ENCODE data around the gene CITED1.
"Not testable (repeated sequence)": the region's sequence is repeated elsewhere in the genome, so short reads cannot be mapped to it uniquely, and the experiment has no call there.

Gene CITED1, protein sequence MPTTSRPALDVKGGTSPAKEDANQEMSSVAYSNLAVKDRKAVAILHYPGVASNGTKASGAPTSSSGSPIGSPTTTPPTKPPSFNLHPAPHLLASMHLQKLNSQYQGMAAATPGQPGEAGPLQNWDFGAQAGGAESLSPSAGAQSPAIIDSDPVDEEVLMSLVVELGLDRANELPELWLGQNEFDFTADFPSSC

DNA sequence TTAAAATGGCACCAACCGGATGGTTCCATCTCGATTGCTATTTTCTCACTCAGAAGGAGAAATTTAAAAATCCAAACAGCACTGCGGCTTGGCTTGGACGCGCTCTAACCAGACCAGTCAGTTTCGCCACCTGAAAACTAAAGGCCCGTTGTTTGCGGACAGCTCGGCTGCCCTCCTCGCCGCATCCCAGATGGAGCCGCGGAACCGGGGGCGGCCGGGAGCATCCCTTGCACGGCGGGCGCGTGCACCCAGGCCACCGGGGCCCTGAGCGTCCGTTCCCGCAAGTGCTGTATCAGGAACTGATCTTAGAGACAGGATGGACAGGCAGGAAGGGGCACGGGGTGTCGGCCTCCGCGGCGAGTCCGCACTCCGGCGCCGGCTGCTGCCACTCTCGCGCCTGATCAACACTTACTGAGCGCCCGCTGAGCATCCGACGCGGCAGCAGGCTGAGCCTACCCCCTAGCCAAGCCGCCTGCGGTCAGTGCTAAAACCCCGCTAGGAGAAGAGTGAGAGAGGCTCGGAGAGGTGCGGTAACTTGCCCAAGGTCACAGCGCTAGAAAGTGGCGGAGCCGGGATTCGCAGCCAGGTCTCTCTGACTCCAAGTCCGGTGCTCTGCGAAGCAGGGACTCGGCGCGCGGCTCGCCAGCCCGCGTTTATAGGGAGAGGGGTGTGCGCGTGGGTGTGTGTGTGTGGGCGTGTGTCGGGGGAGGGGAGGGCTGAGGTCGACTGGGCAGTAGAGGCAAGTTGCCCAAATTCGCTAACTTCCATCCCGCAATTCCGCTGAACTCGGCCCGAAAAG is at the start of gene CITED1:
TSS of gene CITED1 (minus strand) at position 629 of the 799 bp plus-strand sequence. CDS start 3,045 bp downstream, outside the sequence.
- DNase-seq: peak; percentile 28

DNA sequence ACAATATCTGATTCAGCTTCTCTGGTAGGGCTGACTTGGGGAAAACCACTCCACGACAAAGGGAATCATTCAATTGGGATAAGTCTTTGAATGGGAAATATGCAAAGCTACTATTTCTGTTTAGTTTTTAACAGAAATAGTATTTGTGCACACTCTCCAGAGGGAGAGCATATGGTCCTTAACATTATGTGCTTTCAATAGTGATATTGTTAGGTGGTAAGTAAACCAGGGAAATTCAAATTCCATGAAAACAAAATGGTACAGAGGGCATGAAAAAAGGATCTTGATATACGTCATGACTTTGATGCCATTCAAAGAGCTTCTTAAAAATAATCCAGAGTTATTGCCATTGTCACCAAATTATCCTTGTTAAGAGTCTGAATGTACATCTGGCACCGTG is 47.1 kb upstream of the CITED1 start:
- DNase-seq: no peak

DNA sequence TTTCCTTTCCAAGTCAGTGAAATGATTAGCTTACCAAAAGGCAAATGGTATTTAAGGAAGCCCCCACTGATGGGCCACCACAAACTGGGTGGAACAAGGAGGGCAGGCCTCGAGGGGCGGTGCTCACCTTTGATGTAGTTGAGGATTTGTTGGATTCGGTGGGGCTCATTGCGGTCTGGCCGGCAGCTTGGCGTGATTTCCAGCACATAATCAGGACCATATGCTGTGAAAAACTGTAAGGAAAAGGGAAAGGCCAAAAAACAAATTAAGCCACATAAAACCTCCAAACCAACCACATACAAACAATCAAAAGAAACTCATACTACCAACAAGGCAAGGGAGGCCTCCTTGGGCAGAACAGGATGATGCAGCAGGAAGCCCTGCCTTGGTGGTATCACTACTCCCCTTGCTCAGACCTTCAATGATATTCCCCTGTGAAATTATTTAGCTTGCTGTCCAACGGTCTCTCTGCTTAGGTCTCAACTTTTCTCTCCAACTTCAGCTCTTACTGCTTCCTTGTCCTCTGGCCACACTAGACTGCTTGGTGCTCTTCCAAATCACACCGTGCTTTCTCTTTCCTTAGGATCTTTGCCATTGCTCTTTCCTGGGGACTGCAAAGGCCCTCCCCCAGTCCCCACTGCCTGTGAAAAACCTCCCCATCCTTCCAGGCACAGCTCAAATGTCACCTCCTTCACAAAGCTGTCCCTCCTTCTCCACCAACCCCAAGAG is 46.1 kb upstream of the CITED1 start:
- DNase-seq: no peak

DNA sequence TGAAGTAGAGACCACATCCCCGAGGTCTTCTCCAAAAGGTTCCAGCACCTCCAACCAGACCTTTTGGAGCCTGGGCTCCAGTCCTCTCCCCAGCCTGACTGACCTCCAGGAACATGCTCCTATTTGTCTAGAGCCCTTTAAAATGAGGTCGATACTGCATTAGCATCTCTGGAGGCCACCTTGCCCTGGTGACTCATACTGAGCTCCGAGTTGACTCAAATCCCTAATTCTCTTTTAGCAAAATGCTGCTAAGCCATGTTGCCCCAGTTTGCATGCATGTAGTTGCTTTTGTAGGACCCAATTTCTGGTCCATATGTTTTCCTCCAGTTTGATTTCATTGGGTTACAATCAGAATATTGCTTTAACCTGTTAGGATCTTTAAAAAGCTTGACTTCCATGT is 43.5 kb upstream of the CITED1 start:
- DNase-seq: no peak

GRCh38 chrX:72348247-72348979 is 42.7 kb upstream of the CITED1 start:
- peak; percentile 6 for DNase-seq

GRCh38 chrX:72347366-72347765 is 41.7 kb upstream of the CITED1 start:
- no peak for DNase-seq

- DNase-seq: no peak
Observed at GRCh38 chrX:72346302-72346949, 40.7 kb upstream of the CITED1 start.

DNA sequence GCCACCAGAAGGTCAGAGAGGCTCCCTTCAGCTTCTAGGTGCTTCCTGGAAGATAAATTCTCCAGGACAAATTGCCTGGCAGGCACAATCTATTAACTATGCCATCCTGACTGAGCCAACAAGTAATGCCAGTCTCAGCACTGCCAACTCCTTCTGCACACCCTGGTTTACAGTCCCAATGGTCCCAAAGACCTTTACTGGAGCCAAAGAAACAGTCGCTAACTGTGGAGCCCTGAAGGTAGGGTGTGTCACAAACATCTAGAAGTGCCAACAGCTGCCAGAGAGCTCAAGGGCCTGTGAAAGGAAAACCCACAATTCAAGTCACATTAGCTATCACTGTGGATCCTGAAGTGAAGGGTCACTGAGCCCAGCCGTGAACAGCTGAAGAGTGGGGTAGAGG is 34.9 kb upstream of the CITED1 start:
- no peak for DNase-seq

- DNase-seq: no peak
Observed at GRCh38 chrX:72340041-72340440, 34.3 kb upstream of the CITED1 start.

- DNase-seq: no peak
Observed at GRCh38 chrX:72330131-72330530, 24.4 kb upstream of the CITED1 start.

- DNase-seq: no peak
Observed at GRCh38 chrX:72326605-72327300, 21.0 kb upstream of the CITED1 start.

DNA sequence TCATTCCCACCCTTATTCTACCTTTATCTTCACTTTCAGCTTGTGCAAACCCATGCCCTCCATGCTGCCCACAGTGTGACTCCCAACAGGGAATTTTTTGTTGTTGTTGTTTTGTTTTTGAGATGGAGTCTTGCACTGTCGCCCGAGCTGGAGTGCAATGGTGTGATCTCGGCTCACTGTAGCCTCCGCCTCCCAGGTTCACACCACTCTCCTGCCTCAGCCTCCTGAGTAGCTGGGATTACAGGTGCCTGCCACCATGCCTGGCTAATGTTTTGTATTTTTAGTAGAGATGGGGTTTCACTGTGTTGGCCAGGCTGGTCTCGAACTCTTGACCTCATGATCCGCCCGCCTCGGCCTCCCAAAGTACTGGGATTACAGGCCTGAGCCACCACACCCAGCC is 13.9 kb upstream of the CITED1 start:
- not testable (repeated sequence) for DNase-seq

GRCh38 chrX:72317139-72317538 is 11.4 kb upstream of the CITED1 start:
- no peak for DNase-seq

DNA sequence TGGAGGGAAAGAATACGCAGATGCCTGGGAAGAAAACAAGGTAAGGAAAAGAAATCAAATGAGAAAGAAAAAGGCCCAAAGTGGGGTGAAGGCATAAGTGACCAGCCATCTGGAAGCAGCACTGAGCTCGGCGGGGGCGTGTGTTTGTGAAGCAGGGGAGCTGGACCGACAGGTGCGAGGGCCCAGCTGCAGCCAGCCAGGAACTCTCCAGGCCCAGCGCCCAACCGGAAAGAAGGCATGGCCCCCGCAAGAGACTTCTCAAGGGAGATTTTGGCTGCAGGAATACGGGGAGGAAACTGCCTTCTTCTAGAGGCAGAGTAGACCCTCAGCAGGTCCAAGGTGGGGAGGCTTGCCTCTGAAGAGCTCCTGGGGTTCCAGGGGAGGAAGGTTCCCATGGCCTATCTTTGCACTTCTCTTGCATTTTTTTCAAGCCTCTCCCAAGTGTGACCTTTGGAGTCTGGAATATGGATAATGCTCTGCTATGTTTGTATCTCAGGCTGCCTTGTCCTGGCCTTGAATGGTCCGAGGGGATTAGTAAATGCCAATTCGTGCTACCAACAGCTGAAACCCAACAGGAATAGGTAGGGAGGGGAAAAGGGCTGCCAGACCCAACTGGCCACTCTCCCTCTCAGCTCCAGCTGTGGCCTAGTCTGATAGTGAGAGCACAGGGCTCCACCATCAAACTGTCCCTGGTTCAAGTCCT is 10.8 kb upstream of the CITED1 start:
- DNase-seq: no peak

GRCh38 chrX:72314881-72315280 is 9.2 kb upstream of the CITED1 start:
- no peak for DNase-seq

GRCh38 chrX:72313707-72314641 is 8.3 kb upstream of the CITED1 start:
- no peak for DNase-seq

GRCh38 chrX:72312311-72312940 is 6.7 kb upstream of the CITED1 start:
- no peak for DNase-seq

DNA sequence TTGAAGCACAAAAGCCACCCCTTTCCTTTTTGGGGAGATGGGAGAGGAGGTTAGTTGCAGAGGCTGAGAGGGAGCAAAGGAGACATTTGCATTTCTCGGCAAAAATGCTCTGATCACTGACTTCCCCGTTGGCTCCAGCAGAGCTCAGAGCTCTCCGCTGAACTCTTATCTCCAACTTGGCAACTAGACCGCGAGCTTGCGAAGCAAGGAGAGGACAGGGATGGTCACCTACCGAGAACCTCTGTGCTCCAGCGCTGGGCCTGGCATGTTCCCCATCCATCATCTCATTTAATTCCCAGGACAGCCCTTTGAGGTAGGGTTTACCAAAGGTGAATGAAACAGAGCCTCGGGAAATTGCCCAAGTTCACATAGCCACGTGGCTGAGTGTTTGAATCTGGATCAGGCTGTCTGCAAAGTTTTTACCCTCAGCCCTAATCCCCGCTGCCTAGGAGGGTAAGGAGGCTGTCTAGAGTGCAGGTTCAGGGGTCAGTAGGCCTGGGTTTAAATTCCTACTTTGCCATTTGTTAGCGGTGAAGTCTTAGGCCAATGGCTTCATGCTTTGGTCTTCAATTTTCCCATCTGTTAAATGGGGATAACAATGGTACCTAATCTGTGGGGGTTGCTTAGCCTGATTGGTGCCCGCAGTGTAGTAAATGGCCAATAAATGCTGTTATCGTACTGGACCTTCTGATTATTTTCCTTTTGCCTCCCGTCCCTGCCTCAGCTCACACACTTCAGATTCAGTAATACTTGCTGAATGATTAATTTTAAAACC is 3.8 kb upstream of the CITED1 start:
- peak; percentile 53 for DNase-seq

Measured in hematopoietic multipotent progenitor cell treated with erythropoietin and hydrocortisone succinate and interleukin-3 and kit ligand, for 4 days (in vitro differentiated cells).